H1 (cell line): ENCODE measurements around the gene HSD17B4. TPM values are rescaled to one million over a fixed set of nuclear protein-coding genes. Genes with fewer than 3 reads are reported as not detected.

Experiments used
- CTCF ChIA-PET: fragments of 300-600 bp; sonication (Branson Sonifier 250); formaldehyde crosslinking; loops from one replicate; lab custom pipeline; 2021; ENCODE audit not compliant: partially characterized antibody; lab: Charles Lee
- POLR2A ChIA-PET: fragments of 300-600 bp; sonication (Branson Sonifier 250); formaldehyde crosslinking; loops from one replicate; lab custom pipeline; 2021; ENCODE audit warnings: inconsistent platforms; ENCODE audit not compliant: partially characterized antibody; lab: Charles Lee
- DNase-seq, 2 experiments: peaks; one replicate each; pipeline versions ENCODE4 v3.0.0 to v3.0.0-alpha.2; 2010 to 2022; ENCODE audit warnings: low spot score in 2 of 2, low read depth in 1 of 2, mixed read lengths in 1 of 2
- FAIRE-seq: peaks from 2 replicates; lab custom pipeline; 2011; peaks lifted over from hg19 to GRCh38; lab: Jason Lieb, UNC
- H2AFZ ChIP-seq: 2 replicates; pipeline ENCODE4 v1.8.1; 2012; ENCODE audit warnings: low read length, inconsistent platforms
- H2AK5ac ChIP-seq: 2 replicates; pipeline ENCODE4 v1.6.1; 2013; ENCODE audit warnings: low read depth, low read length
- H2BK120ac ChIP-seq: replicated peaks from 2 replicates; pipeline ENCODE3; 2013; ENCODE audit warnings: low read depth, low read length, inconsistent platforms
- H2BK12ac ChIP-seq: 2 replicates; pipeline ENCODE4 v1.6.1; 2013; ENCODE audit warnings: low read depth, low read length
- H2BK15ac ChIP-seq: 2 replicates; pipeline ENCODE4 v1.6.1; 2013; ENCODE audit warnings: low read length
- H2BK20ac ChIP-seq: 2 replicates; pipeline ENCODE4 v1.6.1; 2013; ENCODE audit warnings: low read length
- H2BK5ac ChIP-seq: 2 replicates; pipeline ENCODE4 v1.6.1; 2013; ENCODE audit warnings: low read depth, low read length
- H3K14ac ChIP-seq: 2 replicates; pipeline ENCODE4 v1.6.1; 2013; ENCODE audit warnings: inconsistent platforms; ENCODE audit not compliant: insufficient read length
- H3K18ac ChIP-seq: 2 replicates; pipeline ENCODE4 v1.6.1; 2013; ENCODE audit warnings: low read length; ENCODE audit errors: extremely low read depth
- H3K23ac ChIP-seq: 2 replicates; pipeline ENCODE4 v1.6.1; 2013; ENCODE audit warnings: inconsistent platforms; ENCODE audit not compliant: insufficient read length
- H3K23me2 ChIP-seq: 2 replicates; pipeline ENCODE4 v1.6.1; 2013; ENCODE audit warnings: low read depth, low read length
- H3K27ac ChIP-seq: 2 replicates; pipeline ENCODE4 v1.6.1; 2011; ENCODE audit warnings: low read depth, low read length, inconsistent platforms
- H3K27me3 ChIP-seq, 4 experiments: replicated peaks in 1 of 4; 1 replicate in 1 of 4; 2 replicates in 3 of 4; pipeline versions ENCODE4 v1.6.1 to v1.8.1; 2011 to 2013; ENCODE audit warnings: low read length in 3 of 4, mild to moderate bottlenecking in 3 of 4, inconsistent platforms in 2 of 4, mixed read lengths in 2 of 4, moderate library complexity in 1 of 4; ENCODE audit not compliant: control insufficient read depth in 3 of 4, insufficient read depth in 3 of 4; ENCODE audit errors: extremely low read depth in 1 of 4
- H3K36me3 ChIP-seq, 4 experiments: 2 replicates each; pipeline versions ENCODE4 v1.6.1 to v1.8.1; 2011 to 2013; ENCODE audit warnings: mild to moderate bottlenecking in 4 of 4, low read length in 3 of 4, moderate library complexity in 2 of 4, control low read depth in 1 of 4, inconsistent platforms in 1 of 4; ENCODE audit not compliant: insufficient read depth in 4 of 4, control insufficient read depth in 2 of 4
- H3K4ac ChIP-seq: replicated peaks from 2 replicates; pipeline ENCODE3; 2013; ENCODE audit warnings: low read length, low read depth, mixed read lengths, inconsistent platforms; ENCODE audit not compliant: insufficient read length
- H3K4me1 ChIP-seq, 4 experiments: replicated peaks in 1 of 4; 1 replicate in 1 of 4; 2 replicates in 3 of 4; pipeline versions ENCODE4 v1.6.1 to v1.8.1; 2011 to 2013; ENCODE audit warnings: low read length in 3 of 4, inconsistent platforms in 2 of 4, mixed read lengths in 1 of 4; ENCODE audit not compliant: insufficient read depth in 4 of 4, control insufficient read depth in 3 of 4
- H3K4me2 ChIP-seq, 2 experiments: 2 replicates each; pipeline versions ENCODE4 v1.6.1 to v1.8.1; 2011 to 2013; ENCODE audit warnings: low read depth in 2 of 2, low read length in 2 of 2, control low read depth in 1 of 2, inconsistent platforms in 1 of 2, mild to moderate bottlenecking in 1 of 2; ENCODE audit not compliant: insufficient read depth in 1 of 2
- H3K4me3 ChIP-seq, 4 experiments: fragments of 200-600, 300-600 bp in 1 of 4; sonication (generic), shearing (Covaris generic), sonication (Bioruptor Twin) in 1 of 4; 2 replicates each; pipeline versions ENCODE4 v1.5.1 to v1.8.1; 2011 to 2016; ENCODE audit warnings: low read length in 4 of 4, low read depth in 3 of 4, control low read depth in 2 of 4, inconsistent platforms in 2 of 4, mild to moderate bottlenecking in 2 of 4, mixed read lengths in 1 of 4, moderate library complexity in 1 of 4; ENCODE audit not compliant: insufficient read depth in 2 of 4; ENCODE audit errors: extremely low read depth in 1 of 4
- H3K56ac ChIP-seq: replicated peaks from 2 replicates; pipeline ENCODE3; 2013; ENCODE audit warnings: low read depth, mild to moderate bottlenecking, mixed read lengths, low read length, inconsistent platforms; ENCODE audit not compliant: insufficient read length
- H3K79me1 ChIP-seq: 2 replicates; pipeline ENCODE4 v1.6.1; 2013; ENCODE audit warnings: low read depth, low read length, control low read depth
- H3K79me2 ChIP-seq, 2 experiments: 2 replicates each; pipeline versions ENCODE4 v1.6.1 to v1.8.1; 2012 to 2013; ENCODE audit warnings: low read length in 2 of 2, mild to moderate bottlenecking in 2 of 2, inconsistent platforms in 1 of 2; ENCODE audit not compliant: insufficient read depth in 2 of 2, control insufficient read depth in 1 of 2
- H3K9ac ChIP-seq, 4 experiments: replicated peaks in 1 of 4; 1 replicate in 1 of 4; 2 replicates in 3 of 4; pipeline versions ENCODE4 v1.6.1 to v1.8.1; 2011 to 2013; ENCODE audit warnings: low read depth in 3 of 4, low read length in 3 of 4, control low read depth in 2 of 4, mild to moderate bottlenecking in 2 of 4, moderate library complexity in 2 of 4, inconsistent platforms in 1 of 4; ENCODE audit errors: extremely low read depth in 1 of 4
- H3K9me3 ChIP-seq, 2 experiments: 2 replicates each; pipeline versions ENCODE4 v1.6.1 to v1.8.1; 2012 to 2013; ENCODE audit warnings: mild to moderate bottlenecking in 2 of 2, moderate library complexity in 2 of 2, control low read depth in 1 of 2, inconsistent platforms in 1 of 2, low read depth in 1 of 2, low read length in 1 of 2, mixed read lengths in 1 of 2; ENCODE audit not compliant: insufficient read depth in 2 of 2
- H4K20me1 ChIP-seq, 2 experiments: replicated peaks in 1 of 2; 2 replicates each; pipeline versions ENCODE3 to v1.8.1; 2011 to 2013; ENCODE audit warnings: inconsistent platforms in 2 of 2, low read length in 2 of 2, mild to moderate bottlenecking in 1 of 2; ENCODE audit not compliant: insufficient read depth in 2 of 2, control insufficient read depth in 1 of 2
- H4K5ac ChIP-seq: 2 replicates; pipeline ENCODE4 v1.6.1; 2013; ENCODE audit warnings: low read length, low read depth, mixed read lengths, inconsistent platforms; ENCODE audit not compliant: insufficient read length
- H4K8ac ChIP-seq: 2 replicates; pipeline ENCODE4 v1.8.0; 2013; ENCODE audit warnings: mild to moderate bottlenecking, moderate library complexity, low read length, inconsistent platforms; ENCODE audit not compliant: insufficient read depth; ENCODE audit errors: extremely low read depth
- H4K91ac ChIP-seq: replicated peaks from 2 replicates; pipeline ENCODE3; 2013; ENCODE audit warnings: low read length, mixed read lengths, inconsistent platforms; ENCODE audit not compliant: insufficient read length
- BACH1 ChIP-seq: IDR thresholded peaks from 2 replicates; pipeline ENCODE4 v1.6.1; 2012; ENCODE audit warnings: low read length, improper control_type of control experiment
- BCL11A ChIP-seq, 2 experiments: IDR thresholded peaks; one replicate each; pipeline ENCODE4 v1.6.1; 2011; ENCODE audit warnings: low read depth in 2 of 2, low read length in 2 of 2, mild to moderate bottlenecking in 2 of 2
- EGR1 ChIP-seq: IDR thresholded peaks from 2 replicates; pipeline ENCODE4 v1.6.1; 2011; ENCODE audit warnings: low read depth, low read length, borderline replicate concordance
- EZH2 ChIP-seq: fragments of 200-600 bp; sonication (generic); IDR thresholded peaks from 2 replicates; pipeline ENCODE4 v1.7.1; 2012; ENCODE audit warnings: low read depth, mild to moderate bottlenecking, moderate library complexity, low read length, inconsistent platforms; ENCODE audit not compliant: severe bottlenecking
- FOSL1 ChIP-seq: IDR thresholded peaks from 2 replicates; pipeline ENCODE4 v1.6.1; 2011; ENCODE audit warnings: mild to moderate bottlenecking, low read depth, low read length, moderate library complexity; ENCODE audit not compliant: insufficient read depth
- NANOG ChIP-seq: IDR thresholded peaks from 2 replicates; pipeline ENCODE4 v1.6.1; 2011; ENCODE audit warnings: low read length, low read depth, mild to moderate bottlenecking, inconsistent platforms; ENCODE audit not compliant: insufficient read depth, poor library complexity, severe bottlenecking
- PHF8 ChIP-seq: fragments of 200-600 bp; sonication (generic); conservative IDR thresholded peaks from 2 replicates; pipeline ENCODE4 v1.7.1; 2012; ENCODE audit warnings: low read depth, mild to moderate bottlenecking, inconsistent platforms, low read length, moderate library complexity
- POLR2A ChIP-seq, 2 experiments: IDR thresholded peaks; 1 replicate in 1 of 2; 2 replicates in 1 of 2; pipeline ENCODE4 v1.6.1; 2011; ENCODE audit warnings: low read depth in 2 of 2, low read length in 2 of 2, mild to moderate bottlenecking in 2 of 2; ENCODE audit errors: control extremely low read depth in 1 of 2
- POLR2AphosphoS5 ChIP-seq: IDR thresholded peaks from 2 replicates; pipeline ENCODE4 v1.6.1; 2011; ENCODE audit warnings: low read depth, low read length
- POU5F1 ChIP-seq: IDR thresholded peaks from 2 replicates; pipeline ENCODE4 v1.6.1; 2011; ENCODE audit warnings: low read depth, mild to moderate bottlenecking, low read length, moderate library complexity
- RXRA ChIP-seq: IDR thresholded peaks from 2 replicates; pipeline ENCODE4 v1.6.1; 2011; ENCODE audit warnings: low read depth, mild to moderate bottlenecking, low read length, moderate library complexity; ENCODE audit not compliant: insufficient read depth
- SIN3A ChIP-seq, 2 experiments: IDR thresholded peaks in 1 of 2; conservative IDR thresholded peaks in 1 of 2; 2 replicates each; pipeline ENCODE4 v1.6.1; 2011 to 2012; ENCODE audit warnings: low read length in 2 of 2, improper control_type of control experiment in 1 of 2, low read depth in 1 of 2, mild to moderate bottlenecking in 1 of 2
- SP2 ChIP-seq: IDR thresholded peaks from 2 replicates; pipeline ENCODE4 v1.6.1; 2012; ENCODE audit warnings: mild to moderate bottlenecking, low read length, inconsistent platforms
- TAF7 ChIP-seq: optimal IDR thresholded peaks from 2 replicates; pipeline ENCODE3; 2011; ENCODE audit warnings: low read depth, mild to moderate bottlenecking, inconsistent platforms, low read length, moderate library complexity, borderline replicate concordance
- YY1 ChIP-seq: IDR thresholded peaks from 2 replicates; pipeline ENCODE4 v1.6.1; 2011; ENCODE audit warnings: low read depth, mild to moderate bottlenecking, low read length
- WGBS, 2 experiments: shearing (Covaris generic) in 1 of 2; methylation state at CpG; one replicate each; pipeline versions ENCODE4 v1.1.6 to v1.1.7; 2013 to 2015; ENCODE audit warnings: low lambda C conversion rate in 2 of 2, mixed read lengths in 2 of 2, inconsistent platforms in 1 of 2, low coverage in 1 of 2, missing lambda C conversion rate in 1 of 2; ENCODE audit not compliant: insufficient replicate concordance in 2 of 2, insufficient coverage in 1 of 2, insufficient read length in 1 of 2; ENCODE audit errors: extremely low coverage in 1 of 2, missing lambda C conversion rate in 1 of 2; 5-methylcytosine and 5-hydroxymethylcytosine counted together
- polyA plus RNA-seq, 7 experiments: library from polyadenylated mRNA; depleted of rRNA in 3 of 7; stranded (reverse) in 5 of 7; unstranded in 2 of 7; fragments of >200 nt in 5 of 7; fragments of 200-250 nt in 2 of 7; gene quantifications; 1 replicate in 5 of 7; 2 replicates in 1 of 7; 4 replicates in 1 of 7; pipeline versions ENCODE4 v1.2.1 to v1.2.3, GENCODE V29; 2011 to 2013; ENCODE audit warnings: missing spikeins in 2 of 7, mixed read lengths in 2 of 7
- total RNA-seq: library from RNA; stranded (reverse); fragmentation: NEBNext Ultra II Directional; extraction: Animal tissue kit (Norgen Biotek cat#: 25700); gene quantifications from 2 replicates; pipeline ENCODE4 v1.2.1, GENCODE V29; 2021

Gene HSD17B4
- total and polyA plus RNA-seq, 2 of the 8 experiments (the other 6 are each of a cell fraction or from before 2014, with no cell fraction given): 305 to 369 TPM

DNA sequence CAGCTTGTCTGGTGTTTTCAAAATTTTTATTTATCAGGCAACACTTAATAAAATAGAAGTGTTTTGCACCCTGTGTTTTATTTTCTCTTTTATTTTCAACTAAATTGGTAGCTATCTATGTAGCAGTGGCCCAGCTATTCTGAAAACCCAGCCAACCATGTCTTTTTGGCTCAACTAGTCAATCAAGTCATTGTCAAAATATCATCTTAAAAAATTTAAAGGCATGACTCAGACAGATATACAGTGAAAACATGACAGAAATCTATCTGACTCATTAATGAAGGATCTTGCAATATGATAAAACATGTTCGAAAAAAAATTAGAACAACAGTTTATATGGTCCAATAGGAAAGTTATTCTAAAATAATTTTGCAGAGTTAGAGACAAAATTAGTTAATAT lies 75.1 kb downstream of the HSD17B4 start:
- Histone ChIP-seq H4K20me1 (no peaks in the 10 kb centered on the region), H3K9me3 (no peaks in the 10 kb centered on the region), H3K56ac (no peak overlapping the region), H4K91ac (no peak overlapping the region), H3K4me2 (no peak overlapping the region), H2AK5ac (no peak overlapping the region), H3K27ac (no peak overlapping the region), H3K79me1 (no peaks in the 10 kb centered on the region), H2BK120ac (no peak overlapping the region), H4K8ac (no peak overlapping the region), H3K4me3 (no peak overlapping the region), H3K27me3 (peaks cover 0 to 2% (median 0%) of the 10 kb centered on the region in 4 experiments; a peak in 1 of 7 replicates), H2BK5ac (no peak overlapping the region), H3K4me1 (no peaks in the 10 kb centered on the region), H3K9ac (no peak overlapping the region), H2AFZ (no peak overlapping the region), H3K14ac (no peak overlapping the region), H3K23ac (no peak overlapping the region), H2BK20ac (no peak overlapping the region), H3K79me2 (no peaks in the 10 kb centered on the region), H4K5ac (no peak overlapping the region), H3K18ac (no peak overlapping the region), H3K23me2 (no peaks in the 10 kb centered on the region; the same call in 1 of the 2 replicates), H3K36me3 (peaks cover 0 to 44% (median 6%) of the 10 kb centered on the region in 4 experiments; a peak in 4 of 8 replicates), H3K4ac (no peak overlapping the region), H2BK15ac (no peak overlapping the region), H2BK12ac (no peak overlapping the region)
- FAIRE-seq (no peak), DNase-seq (no peak)
- WGBS, 2 experiments: 100% methylated on average over 1 of the region's 1 CpG; no CpG with 5 or more reads in 1 of the 2 experiments
- ChIA-PET CTCF (no interaction called here), POLR2A (no interaction called here)
- TF ChIP-seq EZH2 (no peak), RXRA (no peak), BCL11A (IDR thresholded peaks at IDR 0.05; ENCODE audit: low read depth in 2 of 2, low read length in 2 of 2) (no peak), POLR2A (IDR thresholded peaks at IDR 0.05; ENCODE audit: control extremely low read depth in 1 of 2, low read depth in 2 of 2, low read length in 2 of 2) (no peak), TAF7 (no peak), SP2 (no peak), SIN3A (conservative IDR thresholded peaks at IDR 0.05 in 1 of 2, IDR thresholded peaks at IDR 0.05 in 1 of 2; ENCODE audit: low read depth in 1 of 2, low read length in 2 of 2) (no peak), EGR1 (no peak), YY1 (no peak), BACH1 (no peak), NANOG (no peak), POLR2AphosphoS5 (no peak), PHF8 (no peak), FOSL1 (no peak), POU5F1 (no peak)
